ENCODE results near the gene METRN.

Gene METRN

GRCh38 chr16:672371-672770 is 42.5 kb upstream of the METRN start:
- H3K4me1 ChIP-seq, result peaks cover 7% of the 10 kb centered on the region
- H3K79me2 ChIP-seq, result peaks cover under 1% of the 10 kb centered on the region
- no peaks in the 10 kb centered on the region for H3K9me3 ChIP-seq (ENCODE audit: control insufficient read depth, low read length)
- H3K4me3 ChIP-seq (ENCODE audit: low read depth, low read length), result no peak overlapping the region
- no peaks in the 10 kb centered on the region for H3K36me3 ChIP-seq (ENCODE audit: control insufficient read depth, insufficient read depth, low read length)
- H2AFZ ChIP-seq, result no peak overlapping the region
- no peak overlapping the region for H3K9ac ChIP-seq
- H3K27me3 ChIP-seq (ENCODE audit: control insufficient read depth, insufficient read depth, low read length), result no peaks in the 10 kb centered on the region
- H3K4me2 ChIP-seq (ENCODE audit: low read length), result no peak overlapping the region
- TF ChIP-seq CTCF (IDR thresholded peaks at IDR 0.05), result no peak
- H3K27ac ChIP-seq, result no peak overlapping the region

GRCh38 chr16:672851-673250 is 42.1 kb upstream of the METRN start:
- Histone ChIP-seq H3K4me2 (ENCODE audit: low read length) (no peak overlapping the region), H2AFZ (no peak overlapping the region), H3K9ac (no peak overlapping the region), H3K4me1 (peaks cover 3% of the 10 kb centered on the region), H3K9me3 (ENCODE audit: control insufficient read depth, low read length) (no peaks in the 10 kb centered on the region), H3K36me3 (ENCODE audit: control insufficient read depth, insufficient read depth, low read length) (no peaks in the 10 kb centered on the region), H3K79me2 (no peaks in the 10 kb centered on the region), H3K27ac (no peak overlapping the region), H3K27me3 (ENCODE audit: control insufficient read depth, insufficient read depth, low read length) (no peaks in the 10 kb centered on the region), H3K4me3 (ENCODE audit: low read depth, low read length) (no peak overlapping the region)
- no peak for TF ChIP-seq CTCF (IDR thresholded peaks at IDR 0.05)

- peaks cover 3% of the 10 kb centered on the region for H3K4me1 ChIP-seq
- no peak for TF ChIP-seq CTCF (IDR thresholded peaks at IDR 0.05)
- H3K36me3 ChIP-seq (ENCODE audit: control insufficient read depth, insufficient read depth, low read length), result no peaks in the 10 kb centered on the region
- no peak overlapping the region for H3K4me3 ChIP-seq (ENCODE audit: low read depth, low read length)
- no peak overlapping the region for H2AFZ ChIP-seq
- no peaks in the 10 kb centered on the region for H3K9me3 ChIP-seq (ENCODE audit: control insufficient read depth, low read length)
- H3K27ac ChIP-seq, result no peak overlapping the region
- H3K4me2 ChIP-seq (ENCODE audit: low read length), result no peak overlapping the region
- H3K27me3 ChIP-seq (ENCODE audit: control insufficient read depth, insufficient read depth, low read length), result no peaks in the 10 kb centered on the region
- H3K9ac ChIP-seq, result no peak overlapping the region
- H3K79me2 ChIP-seq, result no peaks in the 10 kb centered on the region
Measured at GRCh38 chr16:673399-673991, 41.4 kb upstream of the METRN start.

DNA sequence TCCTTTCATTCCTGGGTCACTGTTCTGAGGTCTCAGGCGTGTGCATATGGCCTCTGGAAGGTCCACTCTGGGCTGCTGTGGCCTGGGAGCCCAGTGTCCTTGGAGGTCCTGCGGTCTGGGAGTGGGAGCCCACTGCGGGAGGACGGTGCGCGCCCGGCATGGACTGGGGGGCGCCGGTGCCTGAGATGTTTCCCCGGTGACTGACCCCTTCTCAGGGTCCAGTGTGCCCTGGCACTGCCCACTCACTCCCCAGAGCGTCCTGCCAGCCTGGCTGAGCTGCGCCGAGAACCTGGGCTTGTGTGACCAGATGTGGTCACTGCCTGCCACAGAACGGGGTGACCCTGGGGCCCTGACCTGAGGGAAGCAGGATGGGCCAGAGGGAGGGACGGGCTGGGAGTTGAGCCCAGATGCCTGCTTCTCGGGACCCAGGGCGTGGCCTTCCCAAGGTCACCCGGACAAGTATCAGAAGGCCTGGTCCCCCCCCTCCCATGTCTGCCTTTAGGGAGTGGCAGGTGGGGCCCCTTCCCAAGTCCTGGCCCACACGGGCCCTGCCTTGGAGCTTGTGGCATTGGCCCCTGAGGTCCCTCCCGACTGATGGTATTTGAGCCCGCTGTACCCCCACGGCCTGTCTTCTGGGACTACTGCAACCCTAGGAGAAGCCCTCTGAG is 40.6 kb upstream of the METRN start:
- Histone ChIP-seq H3K9me3 (ENCODE audit: control insufficient read depth, low read length) (no peaks in the 10 kb centered on the region), H3K9ac (no peak overlapping the region), H3K79me2 (no peaks in the 10 kb centered on the region), H2AFZ (no peak overlapping the region), H3K4me3 (ENCODE audit: low read depth, low read length) (no peak overlapping the region), H3K4me2 (ENCODE audit: low read length) (no peak overlapping the region), H3K27me3 (ENCODE audit: control insufficient read depth, insufficient read depth, low read length) (no peaks in the 10 kb centered on the region), H3K4me1 (no peaks in the 10 kb centered on the region), H3K36me3 (ENCODE audit: control insufficient read depth, insufficient read depth, low read length) (no peaks in the 10 kb centered on the region), H3K27ac (no peak overlapping the region)
- TF ChIP-seq CTCF (IDR thresholded peaks at IDR 0.05), result no peak
